GM23248 (cell line): ENCODE measurements around the gene PKP3. TPM values are rescaled to one million over a fixed set of nuclear protein-coding genes. Genes with fewer than 3 reads are reported as not detected.
"Not testable (repeated sequence)": the region's sequence is repeated elsewhere in the genome, so short reads cannot be mapped to it uniquely, and the experiment has no call there.

Experiments used
- DNase-seq: peaks from one replicate; pipeline ENCODE4 v3.0.0-alpha.2; 2015
- H2AFZ ChIP-seq: fragments of 200-600 bp; sonication (generic); 2 replicates; pipeline ENCODE4 v1.6.1; 2016; ENCODE audit warnings: antibody characterized with exemption
- H3F3A ChIP-seq: fragments of 200-600 bp; sonication (generic); 2 replicates; pipeline ENCODE4 v1.6.1; 2016; ENCODE audit warnings: mild to moderate bottlenecking, antibody characterized with exemption, mixed run types; ENCODE audit not compliant: insufficient read depth
- H3K27ac ChIP-seq: fragments of 200-600 bp; sonication (generic); 2 replicates; pipeline ENCODE4 v1.5.1; 2016; ENCODE audit warnings: mild to moderate bottlenecking
- H3K27me3 ChIP-seq: fragments of 200-600 bp; sonication (generic); replicated peaks from 2 replicates; pipeline ENCODE4 v1.6.1; 2016; ENCODE audit warnings: mild to moderate bottlenecking; ENCODE audit not compliant: insufficient read depth
- H3K36me3 ChIP-seq: fragments of 200-600 bp; sonication (generic); 2 replicates; pipeline ENCODE4 v1.6.1; 2016; ENCODE audit warnings: low read depth, mild to moderate bottlenecking
- H3K4me1 ChIP-seq: fragments of 200-600 bp; sonication (generic); 2 replicates; pipeline ENCODE4 v1.6.1; 2016; ENCODE audit warnings: mild to moderate bottlenecking; ENCODE audit not compliant: insufficient read depth
- H3K4me2 ChIP-seq: fragments of 200-600 bp; sonication (generic); one replicate; pipeline ENCODE4 v1.6.1; 2016; ENCODE audit warnings: mild to moderate bottlenecking; ENCODE audit not compliant: unreplicated experiment
- H3K4me3 ChIP-seq: fragments of 200-600 bp; sonication (generic); 2 replicates; pipeline ENCODE4 v1.5.1; 2016; ENCODE audit warnings: mild to moderate bottlenecking
- H3K79me2 ChIP-seq: fragments of 200-600 bp; sonication (generic); 2 replicates; pipeline ENCODE4 v1.6.1; 2016; ENCODE audit warnings: mild to moderate bottlenecking; ENCODE audit not compliant: insufficient read depth
- H3K9ac ChIP-seq: fragments of 200-600 bp; sonication (generic); 2 replicates; pipeline ENCODE4 v1.6.1; 2016; ENCODE audit warnings: mild to moderate bottlenecking
- H3K9me2 ChIP-seq: fragments of 200-600 bp; sonication (generic); 2 replicates; pipeline ENCODE4 v1.6.1; 2016; ENCODE audit warnings: mixed run types, mild to moderate bottlenecking, moderate library complexity; ENCODE audit not compliant: insufficient read depth
- H3K9me3 ChIP-seq: fragments of 200-600 bp; sonication (generic); one replicate; pipeline ENCODE4 v1.6.1; 2017; ENCODE audit warnings: low read depth
- H4K20me1 ChIP-seq: fragments of 200-600 bp; sonication (generic); 2 replicates; pipeline ENCODE4 v1.6.0; 2016; ENCODE audit not compliant: insufficient read depth
- EZH2 ChIP-seq: fragments of 200-600 bp; sonication (generic); IDR thresholded peaks from 2 replicates; pipeline ENCODE4 v1.6.1; 2018; ENCODE audit warnings: antibody characterized with exemption, mild to moderate bottlenecking; ENCODE audit not compliant: insufficient read depth, poor library complexity, severe bottlenecking
- EZH2phosphoT487 ChIP-seq: fragments of 200-600 bp; sonication (generic); IDR thresholded peaks from 2 replicates; pipeline ENCODE4 v1.6.1; 2018; ENCODE audit warnings: antibody characterized with exemption, moderate library complexity, mild to moderate bottlenecking, low read depth; ENCODE audit not compliant: insufficient read depth
- WGBS, 2 experiments: methylation state at CpG; one replicate each; pipeline ENCODE4 v1.1.6; 2015 to 2017; ENCODE audit warnings: low lambda C conversion rate in 2 of 2, low coverage in 1 of 2; ENCODE audit errors: missing lambda C conversion rate in 2 of 2; 5-methylcytosine and 5-hydroxymethylcytosine counted together
- in situ Hi-C: fragments of 300-500 bp; cut with MboI; formaldehyde crosslinking; loops from 2 replicates; pipeline ENCODE4 v1.15.0; 2020
- polyA plus RNA-seq: library from polyadenylated mRNA; unstranded; fragments of >200 nt; fragmentation: Nextera tagmentation; extraction: Ambion mirVana; gene quantifications from 2 replicates; pipeline ENCODE4 v1.2.1, GENCODE V29; 2016
- total RNA-seq: library from RNA; depleted of rRNA; stranded (reverse); fragments of >200 nt; shearing (Covaris generic); gene quantifications from 2 replicates; pipeline ENCODE4 v1.2.3, GENCODE V29; 2014

The PKP3 gene
- total and polyA plus RNA-seq, 2 experiments from 2014 or later: 1.2 to 2.2 TPM

DNA sequence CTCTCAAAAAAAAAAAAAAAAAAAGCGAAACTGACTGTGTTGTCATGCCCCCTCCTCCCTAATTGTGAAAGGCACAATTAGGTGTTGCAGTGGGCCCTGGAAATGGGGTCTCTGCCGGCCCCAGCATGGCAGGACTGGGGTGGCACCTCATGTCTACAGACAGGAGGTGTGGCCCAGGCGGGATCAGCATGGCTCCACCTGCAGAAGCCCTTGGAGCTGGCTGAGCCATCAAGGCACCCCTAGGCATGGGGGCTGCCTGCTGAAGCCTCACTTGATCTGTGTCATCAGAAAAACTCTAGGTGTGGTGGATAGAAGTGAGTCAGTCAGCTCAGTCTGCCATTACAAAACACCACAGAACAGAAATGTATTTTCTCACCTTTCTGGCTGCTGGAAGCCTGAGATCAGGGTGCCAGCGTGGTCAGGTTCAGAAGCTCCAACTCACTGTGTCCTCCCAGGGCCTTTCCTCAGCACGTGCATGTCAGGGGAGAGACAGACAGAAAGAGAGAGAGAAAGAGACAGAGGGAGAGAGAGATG is 34.8 kb upstream of the PKP3 start:
- peaks cover 13% of the 10 kb centered on the region for H3F3A ChIP-seq
- no peaks in the 10 kb centered on the region for H3K9me2 ChIP-seq
- H3K27ac ChIP-seq: no peak overlapping the region
- no peak overlapping the region for H3K4me3 ChIP-seq
- peaks cover 17% of the 10 kb centered on the region for H3K4me1 ChIP-seq
- H3K9ac ChIP-seq: no peak overlapping the region
- no peaks in the 10 kb centered on the region for H4K20me1 ChIP-seq
- no peaks in the 10 kb centered on the region for H3K79me2 ChIP-seq
- no peak overlapping the region for H3K4me2 ChIP-seq
- WGBS, 2 experiments: 60 to 64% methylated on average over 5 of the region's 5 CpGs
- DNase-seq: no peak
- in situ Hi-C loops: no loop called here
- H2AFZ ChIP-seq: no peak overlapping the region
- no peaks in the 10 kb centered on the region for H3K27me3 ChIP-seq
- no peaks in the 10 kb centered on the region for H3K36me3 ChIP-seq
- H3K9me3 ChIP-seq: no peaks in the 10 kb centered on the region
- TF ChIP-seq EZH2 (no peak), EZH2phosphoT487 (no peak)

DNA sequence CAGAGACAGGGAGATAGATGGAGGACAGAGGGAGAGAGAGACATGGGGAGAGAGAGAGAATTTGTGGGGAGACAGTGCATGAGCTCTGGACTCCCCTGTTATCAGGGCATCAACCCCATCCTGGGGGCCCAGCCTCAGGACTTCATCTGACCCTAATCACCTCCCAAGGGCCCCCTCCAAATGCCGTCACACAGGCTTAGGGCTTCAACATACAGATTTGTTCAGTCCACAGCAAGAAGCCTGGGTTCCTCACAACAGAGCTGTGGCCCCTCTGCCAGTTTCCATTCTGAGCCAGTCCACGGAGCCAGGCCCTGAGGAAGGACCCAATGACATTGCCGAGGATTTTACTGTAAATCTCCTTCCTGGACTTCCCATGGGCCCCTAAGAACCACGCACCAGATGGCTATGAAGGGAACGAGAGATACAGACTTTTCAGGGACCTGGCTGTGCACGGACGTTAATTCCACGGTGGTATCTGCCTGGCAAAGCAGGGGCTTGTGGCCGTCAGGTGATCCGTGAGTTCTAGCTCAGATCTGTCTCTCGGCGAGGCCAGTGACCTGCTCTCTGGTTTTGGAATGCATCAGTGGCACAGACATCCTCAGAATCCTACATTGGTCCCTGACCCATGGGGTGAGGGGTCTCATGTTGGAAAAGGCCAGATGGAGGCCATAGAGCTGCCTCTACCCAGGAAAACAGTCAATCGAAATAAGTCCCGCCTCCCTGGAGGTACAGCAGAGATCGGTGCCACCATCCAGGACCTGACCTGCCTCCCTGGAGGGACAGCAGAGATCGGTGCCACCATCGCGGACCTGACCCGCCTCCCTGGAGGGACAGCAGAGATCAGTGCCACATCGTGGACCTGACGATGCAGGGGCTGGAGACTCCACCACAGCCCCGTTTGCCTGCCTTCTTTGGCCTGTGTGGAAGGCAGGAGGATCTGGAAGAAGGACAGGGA is 33.4 kb upstream of the PKP3 start:
- no peak overlapping the region for H3K27ac ChIP-seq
- H3K36me3 ChIP-seq: no peaks in the 10 kb centered on the region
- no peak for DNase-seq
- H3K9ac ChIP-seq: no peak overlapping the region
- H3K79me2 ChIP-seq: no peaks in the 10 kb centered on the region
- H3K4me2 ChIP-seq: no peak overlapping the region
- 65 to 71% methylated on average over 22 of the region's 22 CpGs for WGBS, 2 experiments
- no peak overlapping the region for H3K4me3 ChIP-seq
- no peaks in the 10 kb centered on the region for H4K20me1 ChIP-seq
- no peaks in the 10 kb centered on the region for H3K9me2 ChIP-seq
- no peak for TF ChIP-seq EZH2phosphoT487
- in situ Hi-C loops: no loop called here
- no peaks in the 10 kb centered on the region for H3K27me3 ChIP-seq
- H3K9me3 ChIP-seq: no peaks in the 10 kb centered on the region
- H3K4me1 ChIP-seq: peaks cover 6% of the 10 kb centered on the region
- no peak overlapping the region for H2AFZ ChIP-seq
- peaks cover 5% of the 10 kb centered on the region; the same call in 1 of the 2 replicates for H3F3A ChIP-seq

DNA sequence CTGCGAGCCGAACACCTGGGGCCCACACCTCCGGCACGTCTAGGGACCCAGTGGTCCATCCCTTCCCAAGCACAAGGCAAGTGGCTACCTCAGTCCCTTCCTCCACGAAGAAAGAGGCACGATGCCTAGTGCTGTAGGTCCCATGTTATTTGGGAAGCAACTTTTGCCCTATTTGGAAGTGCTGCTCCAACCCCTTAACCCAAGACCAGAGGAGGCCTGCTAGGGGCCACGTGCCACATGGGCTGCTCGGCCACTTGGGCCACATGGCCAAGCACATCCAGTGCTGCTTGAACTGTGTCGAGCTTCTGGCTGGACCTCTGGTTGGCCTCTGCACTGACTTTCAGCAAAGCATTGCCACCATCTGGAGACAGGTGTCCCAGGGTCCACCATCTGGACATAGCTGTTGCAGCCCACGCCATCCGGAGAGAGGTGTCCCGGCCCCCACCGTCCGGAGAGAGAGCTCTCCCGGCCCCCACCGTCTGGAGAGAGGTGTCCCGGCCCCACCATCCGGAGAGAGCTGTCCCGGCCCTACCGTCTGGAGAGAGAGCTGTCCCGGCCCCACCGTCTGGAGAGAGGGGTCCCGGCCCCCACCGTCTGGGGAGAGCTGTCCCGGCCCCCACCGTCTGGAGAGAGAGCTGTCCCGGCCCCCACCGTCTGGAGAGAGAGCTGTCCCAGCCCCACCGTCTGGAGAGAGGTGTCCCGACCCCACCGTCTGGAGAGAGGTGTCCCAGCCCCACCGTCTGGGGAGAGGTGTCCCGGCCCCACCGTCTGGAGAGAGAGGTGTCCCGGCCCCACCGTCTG is 31.2 kb upstream of the PKP3 start:
- no peak overlapping the region for H3K4me2 ChIP-seq
- no peak overlapping the region for H3K9ac ChIP-seq
- no peaks in the 10 kb centered on the region for H3F3A ChIP-seq
- no peak overlapping the region for H3K4me3 ChIP-seq
- no peak for DNase-seq
- no peaks in the 10 kb centered on the region for H3K36me3 ChIP-seq
- H3K79me2 ChIP-seq: no peaks in the 10 kb centered on the region
- no peak overlapping the region for H3K27ac ChIP-seq
- 34 to 66% methylated on average over 10 to 24 of the region's 36 CpGs for WGBS, 2 experiments
- no peak for TF ChIP-seq EZH2phosphoT487
- no peak for TF ChIP-seq EZH2
- in situ Hi-C loops: no loop called here
- H3K9me2 ChIP-seq: no peaks in the 10 kb centered on the region
- H3K4me1 ChIP-seq: peaks cover 4% of the 10 kb centered on the region; the same call in 1 of the 2 replicates
- no peak overlapping the region for H2AFZ ChIP-seq
- H3K27me3 ChIP-seq: peaks cover 6% of the 10 kb centered on the region
- no peaks in the 10 kb centered on the region for H3K9me3 ChIP-seq
- no peaks in the 10 kb centered on the region for H4K20me1 ChIP-seq

DNA sequence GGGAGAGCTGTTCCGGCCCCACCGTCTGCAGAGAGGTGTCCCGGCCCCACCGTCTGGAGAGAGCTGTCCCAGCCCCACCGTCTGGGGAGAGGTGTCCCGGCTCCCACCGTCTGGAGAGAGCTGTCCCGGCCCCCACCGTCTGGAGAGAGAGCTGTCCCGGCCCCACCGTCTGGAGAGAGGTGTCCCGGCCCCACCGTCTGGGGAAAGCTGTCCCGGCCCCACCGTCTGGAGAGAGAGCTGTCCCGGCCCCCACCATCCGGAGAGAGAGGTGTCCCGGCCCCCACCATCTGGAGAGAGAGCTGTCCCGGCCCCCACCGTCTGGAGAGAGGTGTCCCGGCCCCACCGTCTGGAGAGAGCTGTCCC is 30.6 kb upstream of the PKP3 start:
- H3K79me2 ChIP-seq, H3K27ac ChIP-seq, DNase-seq, H2AFZ ChIP-seq, H3F3A ChIP-seq, H3K4me2 ChIP-seq, H3K4me1 ChIP-seq, H3K9me3 ChIP-seq, H3K9me2 ChIP-seq, H3K9ac ChIP-seq, in situ Hi-C loops, H3K36me3 ChIP-seq, H3K4me3 ChIP-seq, H4K20me1 ChIP-seq: not testable (repeated sequence)
- peaks cover 12% of the 10 kb centered on the region for H3K27me3 ChIP-seq
- WGBS, 2 experiments: 15% methylated on average over 21 of the region's 22 CpGs; no CpG with 5 or more reads in 1 of the 2 experiments
